GM12892 (cell line): Measurements from ENCODE around the gene RNF6.

Experiments
- POLR2A ChIP-seq: IDR thresholded peaks from 2 replicates; pipeline ENCODE4 v1.6.1; 2011; ENCODE audit warnings: low read depth, low read length, control low read depth
- POLR2AphosphoS5 ChIP-seq: IDR thresholded peaks from 2 replicates; pipeline ENCODE4 v1.6.1; 2011; ENCODE audit warnings: low read depth, low read length, control low read depth

- TF ChIP-seq POLR2AphosphoS5: no peak
- TF ChIP-seq POLR2A: no peak
These were observed 6.0 kb upstream of the RNF6 start for GRCh38 chr13:26228096-26228495.
